ENCODE measurements around the gene GJD3. TPM values are rescaled to one million over a fixed set of nuclear protein-coding genes. Genes with fewer than 3 reads are reported as not detected.

Gene GJD3
- total RNA-seq, 4 donors from 2014 or later: 1.6 TPM; not detected in 3

GRCh38 chr17:40360091-40360490 lies 4.4 kb downstream of the GJD3 start:
- Histone ChIP-seq H3K27ac (no peak overlapping the region), H3K4me1 (peaks cover 0 to 29% (median 9%) of the 10 kb centered on the region in 4 donors)
- TF ChIP-seq POLR2A (IDR thresholded peaks at IDR 0.05): no peak
- no peak for TF ChIP-seq CTCF (IDR thresholded peaks at IDR 0.05)

GRCh38 chr17:40358323-40359038 lies 6.1 kb downstream of the GJD3 start:
- DNase-seq: peak; percentile 91 to 96 (median 93)
- Histone ChIP-seq H3K4me3 (peak overlapping the region in 1 of 4 donors; percentile 7), H3K36me3 (peaks cover 0 to 31% (median 0%) of the 10 kb centered on the region in 3 donors), H3K27ac (no peak overlapping the region), H3K27me3 (no peaks in the 10 kb centered on the region), H3K4me1 (peaks cover 0 to 31% (median 8%) of the 10 kb centered on the region in 4 donors), H3K9me3 (no peaks in the 10 kb centered on the region)
- TF ChIP-seq CTCF (IDR thresholded peaks at IDR 0.05): peak; percentile 95 to 98 (median 96)
- TF ChIP-seq POLR2A (IDR thresholded peaks at IDR 0.05): peak in 1 of 2 donors; percentile 30

More at GRCh38 chr17:40360091-40360490, 4.4 kb downstream of the GJD3 start:
- DNase-seq: no peak
- Histone ChIP-seq H3K36me3 (peaks cover 0 to 16% (median 0%) of the 10 kb centered on the region in 3 donors), H3K4me3 (no peak overlapping the region), H3K9me3 (no peaks in the 10 kb centered on the region), H3K27me3 (no peaks in the 10 kb centered on the region)

GRCh38 chr17:40356990-40357881 lies 7.3 kb downstream of the GJD3 start:
- Histone ChIP-seq H3K36me3 (peaks cover 0 to 43% (median 0%) of the 10 kb centered on the region in 3 donors), H3K27me3 (no peaks in the 10 kb centered on the region), H3K27ac (no peak overlapping the region), H3K9me3 (no peaks in the 10 kb centered on the region), H3K4me3 (no peak overlapping the region), H3K4me1 (peaks cover 0 to 36% (median 5%) of the 10 kb centered on the region in 4 donors)
- no peak for DNase-seq
- TF ChIP-seq POLR2A (IDR thresholded peaks at IDR 0.05): no peak
- TF ChIP-seq CTCF (IDR thresholded peaks at IDR 0.05): no peak

GRCh38 chr17:40355804-40356758 lies 8.5 kb downstream of the GJD3 start:
- Histone ChIP-seq H3K4me1 (peaks cover 0 to 45% (median 5%) of the 10 kb centered on the region in 4 donors), H3K4me3 (no peak overlapping the region), H3K27ac (peak overlapping the region in 2 of 4 donors; percentile 25 to 35), H3K36me3 (peaks cover 0 to 55% (median 0%) of the 10 kb centered on the region in 3 donors), H3K27me3 (no peaks in the 10 kb centered on the region), H3K9me3 (no peaks in the 10 kb centered on the region)
- TF ChIP-seq CTCF (IDR thresholded peaks at IDR 0.05) (no peak), POLR2A (IDR thresholded peaks at IDR 0.05) (no peak)
- no peak for DNase-seq
